MG63 (cell line): ENCODE measurements around the gene POLR1D. TPM values are rescaled to one million over a fixed set of nuclear protein-coding genes. Genes with fewer than 3 reads are reported as not detected.
"Not testable (repeated sequence)": the region's sequence is repeated elsewhere in the genome, so short reads cannot be mapped to it uniquely, and the experiment has no call there.

Experiments
- DNase-seq: peaks from one replicate; pipeline ENCODE4 v3.0.0-alpha.2; 2020
- H3K27me3 ChIP-seq: fragments of 250-450 bp; sonication (Bioruptor Pico); 2 replicates; pipeline ENCODE4 v1.5.1; 2020; ENCODE audit warnings: mild to moderate bottlenecking, moderate library complexity
- H3K36me3 ChIP-seq: fragments of 250-450 bp; sonication (Bioruptor Pico); 2 replicates; pipeline ENCODE4 v1.5.1; 2020; ENCODE audit warnings: mild to moderate bottlenecking, moderate library complexity
- H3K4me3 ChIP-seq: fragments of 250-450 bp; sonication (Bioruptor Pico); 2 replicates; pipeline ENCODE4 v1.5.1; 2020; ENCODE audit warnings: mild to moderate bottlenecking, moderate library complexity
- H3K9me3 ChIP-seq: fragments of 250-450 bp; sonication (Bioruptor Pico); 2 replicates; pipeline ENCODE4 v1.5.1; 2020; ENCODE audit warnings: mild to moderate bottlenecking, moderate library complexity
- total RNA-seq: library from RNA; depleted of rRNA; stranded (reverse); fragments of >200 nt; shearing (Covaris generic); gene quantifications from 2 replicates; pipeline ENCODE4 v1.2.3, GENCODE V29; 2014; ENCODE audit warnings: low replicate concordance

The POLR1D gene
- total RNA-seq, 1 experiment from 2014 or later, result 138 TPM

DNA sequence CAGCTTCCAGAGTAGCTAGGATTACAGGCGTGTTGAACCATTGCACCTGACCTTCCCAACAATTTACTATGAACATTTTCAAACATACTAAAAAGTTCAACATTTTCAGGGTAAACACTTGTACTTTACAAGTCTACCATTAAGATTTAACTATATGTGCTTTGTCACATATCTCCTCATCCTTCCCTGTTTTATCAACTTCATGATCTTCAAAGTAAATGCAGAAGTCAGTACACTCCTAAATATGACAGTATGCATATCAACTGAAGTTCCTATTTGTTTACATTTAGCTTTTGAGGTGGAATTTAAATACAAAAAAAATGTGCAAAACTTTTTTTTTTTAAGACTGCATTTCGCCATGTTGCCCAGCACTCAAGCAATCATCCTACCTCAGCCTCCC, 19.9 kb upstream of the POLR1D start:
- DNase-seq, result no peak
- Histone ChIP-seq H3K36me3 (no peaks in the 10 kb centered on the region), H3K27me3 (no peaks in the 10 kb centered on the region), H3K4me3 (no peak overlapping the region), H3K9me3 (no peaks in the 10 kb centered on the region)

GRCh38 chr13:27605099-27605498, 16.6 kb upstream of the POLR1D start:
- Histone ChIP-seq H3K36me3 (no peaks in the 10 kb centered on the region), H3K9me3 (no peaks in the 10 kb centered on the region), H3K4me3 (no peak overlapping the region), H3K27me3 (no peaks in the 10 kb centered on the region)
- DNase-seq, result no peak

GRCh38 chr13:27605610-27606200, 16.0 kb upstream of the POLR1D start:
- DNase-seq, result no peak
- Histone ChIP-seq H3K27me3 (no peaks in the 10 kb centered on the region), H3K9me3 (no peaks in the 10 kb centered on the region), H3K4me3 (no peak overlapping the region), H3K36me3 (no peaks in the 10 kb centered on the region)

DNA sequence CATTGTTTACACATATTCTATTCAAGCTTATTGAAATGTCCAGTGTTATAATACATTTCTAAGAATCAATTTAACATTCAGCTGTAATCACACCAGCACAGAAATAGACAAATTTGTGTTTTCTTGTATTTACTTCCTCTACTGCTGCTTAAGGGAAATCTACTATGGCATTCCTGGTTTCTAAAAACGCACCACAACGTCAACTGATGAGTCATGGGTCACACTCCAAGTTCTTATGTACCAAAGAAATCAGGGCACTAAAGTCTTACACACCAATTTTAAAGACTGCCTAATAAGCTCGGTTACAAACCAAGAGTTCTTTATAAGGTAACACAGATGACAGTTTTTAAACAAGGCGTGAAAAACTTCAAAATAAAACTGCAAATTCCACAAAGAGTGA, 14.6 kb upstream of the POLR1D start:
- Histone ChIP-seq H3K36me3 (no peaks in the 10 kb centered on the region), H3K9me3 (no peaks in the 10 kb centered on the region), H3K27me3 (no peaks in the 10 kb centered on the region), H3K4me3 (no peak overlapping the region)
- DNase-seq, result peak; percentile 30

DNA sequence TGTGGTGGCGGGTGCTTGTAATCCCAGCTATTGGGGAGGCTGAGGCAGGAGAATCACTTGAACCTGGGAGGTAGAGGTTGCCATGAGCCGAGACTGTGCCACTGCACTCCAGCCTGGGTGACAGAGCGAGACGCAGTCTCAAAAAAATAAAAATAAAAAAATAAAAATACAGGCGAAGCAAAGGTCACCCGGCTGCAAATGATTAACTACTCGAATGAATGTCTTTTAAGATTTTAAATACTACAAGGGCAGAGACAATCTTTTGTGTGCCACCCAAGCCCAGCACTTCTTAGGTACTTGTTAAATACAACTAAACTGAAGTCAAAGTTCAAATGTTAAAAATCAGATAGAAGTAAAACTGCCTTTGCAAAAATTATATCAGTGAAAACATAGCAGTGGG, 8.1 kb upstream of the POLR1D start:
- peaks cover 14% of the 10 kb centered on the region for H3K9me3 ChIP-seq
- no peak overlapping the region for H3K4me3 ChIP-seq
- H3K36me3 ChIP-seq, result no peaks in the 10 kb centered on the region
- DNase-seq, result no peak
- no peaks in the 10 kb centered on the region for H3K27me3 ChIP-seq

GRCh38 chr13:27617881-27618321, 3.8 kb upstream of the POLR1D start:
- H3K9me3 ChIP-seq, result peaks cover 14% of the 10 kb centered on the region
- no peak overlapping the region for H3K4me3 ChIP-seq
- no peaks in the 10 kb centered on the region for H3K27me3 ChIP-seq
- no peak for DNase-seq
- peaks cover 8% of the 10 kb centered on the region for H3K36me3 ChIP-seq

GRCh38 chr13:27619093-27619727, 2.5 kb upstream of the POLR1D start:
- Histone ChIP-seq H3K4me3 (peak overlapping the region; percentile 96), H3K36me3 (peaks cover 21% of the 10 kb centered on the region), H3K27me3 (no peaks in the 10 kb centered on the region), H3K9me3 (peaks cover 12% of the 10 kb centered on the region)
- no peak for DNase-seq

- H3K4me3 ChIP-seq, result peak overlapping the region; percentile 96
- peaks cover 5% of the 10 kb centered on the region for H3K9me3 ChIP-seq
- peak; percentile 46 for DNase-seq
- H3K36me3 ChIP-seq, result peaks cover 26% of the 10 kb centered on the region
- no peaks in the 10 kb centered on the region for H3K27me3 ChIP-seq
Measured at GRCh38 chr13:27619728-27620376, 1.8 kb upstream of the POLR1D start.

GRCh38 chr13:27620377-27621115, 1.1 kb upstream of the POLR1D start, which contains the start of gene LNX2:
LNX2 (minus strand) TSS chr13:27620529; CDS start chr13:27581703, 38,826 bp downstream.
- peak within 1 kb of the TSS; percentile 96 for H3K4me3 ChIP-seq
- DNase-seq, result peak; percentile 98
- H3K27me3 ChIP-seq, result no peaks in the 10 kb centered on the region
- peaks cover 2% of the 10 kb centered on the region; the same call in 1 of the 2 replicates for H3K9me3 ChIP-seq
- peaks cover 31% of the 10 kb centered on the region for H3K36me3 ChIP-seq

DNA sequence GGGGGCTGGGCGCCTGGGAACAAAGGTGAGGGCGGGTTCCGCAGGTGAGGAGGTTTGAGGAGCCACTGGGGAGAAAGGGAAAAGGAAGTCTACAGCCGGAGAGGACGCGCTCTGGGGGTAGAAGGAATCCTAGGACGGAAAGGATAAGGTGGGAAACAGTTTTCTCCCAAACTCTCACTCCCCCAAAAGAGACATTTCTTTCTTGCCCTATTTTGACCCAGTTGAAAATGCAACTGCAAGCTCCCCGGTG, 651 bp upstream of the POLR1D start:
- H3K4me3 ChIP-seq, result peak overlapping the region; percentile 96
- no peaks in the 10 kb centered on the region for H3K9me3 ChIP-seq
- peaks cover 36% of the 10 kb centered on the region for H3K36me3 ChIP-seq
- DNase-seq, result no peak
- no peaks in the 10 kb centered on the region for H3K27me3 ChIP-seq

- DNase-seq, result no peak
- Histone ChIP-seq H3K9me3 (no peaks in the 10 kb centered on the region), H3K27me3 (no peaks in the 10 kb centered on the region), H3K4me3 (peak overlapping the region; percentile 96), H3K36me3 (peaks cover 42% of the 10 kb centered on the region)
Measured at GRCh38 chr13:27622102-27622820, 569 bp downstream of the POLR1D start.

DNA sequence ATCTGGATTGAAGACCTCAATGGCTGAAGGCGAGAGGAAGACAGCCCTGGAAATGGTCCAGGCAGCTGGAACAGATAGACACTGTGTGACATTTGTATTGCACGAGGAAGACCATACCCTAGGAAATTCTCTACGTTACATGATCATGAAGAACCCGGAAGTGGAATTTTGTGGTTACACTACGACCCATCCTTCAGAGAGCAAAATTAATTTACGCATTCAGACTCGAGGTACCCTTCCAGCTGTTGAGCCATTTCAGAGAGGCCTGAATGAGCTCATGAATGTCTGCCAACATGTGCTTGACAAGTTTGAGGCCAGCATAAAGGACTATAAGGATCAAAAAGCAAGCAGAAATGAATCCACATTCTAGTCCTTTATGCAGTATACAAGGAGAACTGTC, 1.2 kb downstream of the POLR1D start:
- peaks cover 42% of the 10 kb centered on the region for H3K36me3 ChIP-seq
- H3K9me3 ChIP-seq, result no peaks in the 10 kb centered on the region
- DNase-seq, result no peak
- peak overlapping the region; percentile 96 for H3K4me3 ChIP-seq
- H3K27me3 ChIP-seq, result no peaks in the 10 kb centered on the region

DNA sequence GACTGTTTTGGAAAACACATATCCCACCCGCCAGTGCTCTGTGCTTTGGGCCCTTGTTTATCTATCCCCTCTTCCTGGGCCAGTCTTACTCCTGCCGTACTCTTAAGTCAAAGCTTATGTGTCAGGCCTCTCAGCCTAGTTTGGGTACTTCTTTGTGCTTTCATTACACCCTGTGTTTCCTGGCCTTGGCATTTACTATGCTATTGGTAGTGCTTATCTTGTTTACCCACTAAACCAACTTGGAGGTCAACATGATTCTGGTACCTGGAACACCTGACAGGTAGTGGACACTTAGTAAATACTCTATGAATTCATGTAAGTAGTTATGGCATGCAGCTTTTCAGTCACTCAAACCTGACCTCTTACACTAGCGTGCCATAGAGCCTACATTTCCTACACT, 2.4 kb downstream of the POLR1D start:
- no peak for DNase-seq
- Histone ChIP-seq H3K36me3 (peaks cover 42% of the 10 kb centered on the region), H3K4me3 (no peak overlapping the region)

GRCh38 chr13:27625839-27626238, 4.1 kb downstream of the POLR1D start:
- no peak for DNase-seq
- no peak overlapping the region for H3K4me3 ChIP-seq

More for the DNA sequence above, 2.4 kb downstream of the POLR1D start:
- Histone ChIP-seq H3K9me3 (no peaks in the 10 kb centered on the region), H3K27me3 (no peaks in the 10 kb centered on the region)

DNA sequence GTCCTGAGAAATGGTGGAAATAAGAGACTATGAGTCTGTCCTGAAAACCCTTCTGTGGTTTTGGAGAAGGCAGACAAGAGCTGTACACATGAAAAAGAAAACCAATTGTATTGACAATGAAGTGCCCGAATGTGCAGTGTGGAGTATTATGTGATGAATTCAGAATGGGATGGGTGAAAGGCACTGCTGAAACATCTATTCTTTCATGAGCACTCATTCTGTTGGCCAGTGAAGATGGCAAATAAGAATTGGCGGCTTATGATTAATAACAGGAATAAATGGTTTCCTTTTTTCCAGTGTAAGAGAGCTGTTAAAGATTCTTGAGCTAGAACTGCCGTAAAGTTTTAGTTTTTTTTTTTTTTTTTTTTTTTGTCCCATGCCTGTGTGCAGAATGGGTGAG, 5.7 kb downstream of the POLR1D start:
- Histone ChIP-seq H3K4me3 (no peak overlapping the region), H3K36me3 (peaks cover 54% of the 10 kb centered on the region), H3K27me3 (no peaks in the 10 kb centered on the region), H3K9me3 (no peaks in the 10 kb centered on the region)
- DNase-seq, result no peak

More at GRCh38 chr13:27625839-27626238, 4.1 kb downstream of the POLR1D start:
- no peaks in the 10 kb centered on the region for H3K27me3 ChIP-seq
- peaks cover 49% of the 10 kb centered on the region for H3K36me3 ChIP-seq
- H3K9me3 ChIP-seq, result no peaks in the 10 kb centered on the region

GRCh38 chr13:27628081-27628480, 6.4 kb downstream of the POLR1D start:
- Histone ChIP-seq H3K4me3 (no peak overlapping the region), H3K9me3 (no peaks in the 10 kb centered on the region), H3K36me3 (peaks cover 47% of the 10 kb centered on the region), H3K27me3 (no peaks in the 10 kb centered on the region)
- no peak for DNase-seq

- not testable (repeated sequence) for H3K27me3 ChIP-seq, H3K4me3 ChIP-seq, DNase-seq, H3K9me3 ChIP-seq
- H3K36me3 ChIP-seq, result peaks cover 43% of the 10 kb centered on the region
Measured at GRCh38 chr13:27628766-27629165, 7.1 kb downstream of the POLR1D start.
